CD14-positive monocyte (primary cell): ENCODE data around the gene RASD1. TPM values are rescaled to one million over a fixed set of nuclear protein-coding genes. Genes with fewer than 3 reads are reported as not detected.
A peak's percentile ranks its signal among the peaks of the same experiment; 100 is the strongest.

ENCODE experiments used
- DNase-seq, 3 donors: peaks; one replicate each; pipeline ENCODE4 v3.0.0-alpha.2; 2011 to 2022
- H2AFZ ChIP-seq: 2 replicates; pipeline ENCODE4 v1.6.0; 2012; ENCODE audit warnings: mild to moderate bottlenecking, low read depth, low read length, inconsistent platforms; ENCODE audit not compliant: insufficient read depth, poor library complexity, severe bottlenecking
- H3K27ac ChIP-seq, 2 donors: 1 replicate in 1 of 2; 2 replicates in 1 of 2; pipeline ENCODE4 v1.5.1; 2012 to 2013; ENCODE audit warnings: low read length in 2 of 2, control low read depth in 1 of 2, inconsistent platforms in 1 of 2, low read depth in 1 of 2, mild to moderate bottlenecking in 1 of 2
- H3K27me3 ChIP-seq, 2 donors: one replicate each; pipeline versions ENCODE4 v1.6.0 to v1.6.1; 2011 to 2013; ENCODE audit warnings: low read length in 2 of 2; ENCODE audit not compliant: control insufficient read depth in 2 of 2, insufficient read depth in 2 of 2
- H3K36me3 ChIP-seq, 2 donors: replicated peaks in 1 of 2; 1 replicate in 1 of 2; 2 replicates in 1 of 2; pipeline versions ENCODE4 v1.5.1 to v1.6.1; 2012 to 2013; ENCODE audit warnings: low read length in 2 of 2, control low read depth in 1 of 2, inconsistent platforms in 1 of 2, mild to moderate bottlenecking in 1 of 2; ENCODE audit not compliant: insufficient read depth in 2 of 2, control insufficient read depth in 1 of 2
- H3K4me1 ChIP-seq, 2 donors: 1 replicate in 1 of 2; 2 replicates in 1 of 2; pipeline versions ENCODE4 v1.5.1 to v1.6.1; 2012 to 2013; ENCODE audit warnings: low read length in 2 of 2, control low read depth in 1 of 2, inconsistent platforms in 1 of 2, mild to moderate bottlenecking in 1 of 2, moderate library complexity in 1 of 2; ENCODE audit not compliant: insufficient read depth in 2 of 2, control insufficient read depth in 1 of 2
- H3K4me2 ChIP-seq: replicated peaks from 2 replicates; pipeline ENCODE3; 2012; ENCODE audit warnings: low read length, moderate library complexity, mild to moderate bottlenecking; ENCODE audit not compliant: poor library complexity, severe bottlenecking; ENCODE audit errors: extremely low read depth
- H3K4me3 ChIP-seq, 3 experiments: fragments of 200-600 bp in 1 of 3; sonication (generic) in 1 of 3; replicated peaks in 1 of 3; 1 replicate in 2 of 3; 2 replicates in 1 of 3; pipeline ENCODE4 v1.5.1; 2011 to 2013; ENCODE audit warnings: low read length in 3 of 3, mild to moderate bottlenecking in 3 of 3, control low read depth in 2 of 3, low read depth in 2 of 3, inconsistent platforms in 1 of 3, moderate library complexity in 1 of 3
- H3K79me2 ChIP-seq: 2 replicates; pipeline ENCODE4 v1.6.0; 2012; ENCODE audit warnings: mild to moderate bottlenecking, control low read depth, inconsistent platforms, low read length, moderate library complexity; ENCODE audit not compliant: insufficient read depth
- H3K9ac ChIP-seq: 2 replicates; pipeline ENCODE4 v1.6.0; 2017; ENCODE audit warnings: low read length, mild to moderate bottlenecking; ENCODE audit not compliant: insufficient read depth, poor library complexity, severe bottlenecking
- H3K9me3 ChIP-seq, 2 donors: replicated peaks in 1 of 2; 1 replicate in 1 of 2; 2 replicates in 1 of 2; pipeline versions ENCODE4 v1.5.1 to v1.6.1; 2012 to 2013; ENCODE audit warnings: low read length in 2 of 2, control low read depth in 1 of 2; ENCODE audit not compliant: control insufficient read depth in 1 of 2, insufficient read depth in 1 of 2
- H4K20me1 ChIP-seq: 2 replicates; pipeline ENCODE4 v1.6.0; 2012; ENCODE audit warnings: mild to moderate bottlenecking, low read length, control low read depth, moderate library complexity; ENCODE audit not compliant: insufficient read depth
- H3K27ac Mint-ChIP-seq, 7 donors: one replicate each; pipeline ENCODE4 v1.8.0; 2020; ENCODE audit warnings: mild to moderate bottlenecking in 7 of 7, mixed read lengths in 7 of 7, moderate library complexity in 6 of 7, inconsistent platforms in 2 of 7
- H3K27me3 Mint-ChIP-seq, 3 donors: one replicate each; pipeline ENCODE4 v1.8.0; 2021 to 2022; ENCODE audit warnings: low read depth in 3 of 3, mild to moderate bottlenecking in 3 of 3, mixed read lengths in 3 of 3, moderate library complexity in 3 of 3, inconsistent platforms in 1 of 3
- H3K36me3 Mint-ChIP-seq, 2 donors: one replicate each; pipeline ENCODE4 v1.8.0; 2020; ENCODE audit warnings: mixed read lengths in 2 of 2, inconsistent platforms in 1 of 2, mild to moderate bottlenecking in 1 of 2
- H3K4me1 Mint-ChIP-seq: one replicate; pipeline ENCODE4 v1.8.0; 2020; ENCODE audit warnings: mild to moderate bottlenecking, mixed read lengths
- H3K4me3 Mint-ChIP-seq, 2 donors: one replicate each; pipeline ENCODE4 v1.8.0; 2020; ENCODE audit warnings: mild to moderate bottlenecking in 2 of 2, mixed read lengths in 2 of 2, moderate library complexity in 1 of 2
- H3K9me3 Mint-ChIP-seq, 7 donors: one replicate each; pipeline ENCODE4 v1.8.0; 2020 to 2022; ENCODE audit warnings: mixed read lengths in 7 of 7, mild to moderate bottlenecking in 6 of 7, moderate library complexity in 6 of 7, inconsistent platforms in 2 of 7
- CTCF ChIP-seq: fragments of 200-600 bp; IDR thresholded peaks from one replicate; pipeline ENCODE4 v1.8.0; 2022; ENCODE audit warnings: antibody characterized with exemption, mild to moderate bottlenecking
- WGBS: methylation state at CpG from one replicate; pipeline ENCODE4 v1.1.5; 2013; ENCODE audit warnings: missing lambda C conversion rate; ENCODE audit not compliant: insufficient coverage; 5-methylcytosine and 5-hydroxymethylcytosine counted together
- intact Hi-C, 2 donors: fragments of 100-400 bp; cut with micrococcal nuclease; formaldehyde crosslinking; loops; one replicate each; pipeline versions ENCODE4 v1.15.0 to v1.15.1; 2023
- polyA plus RNA-seq, 3 donors: library from polyadenylated mRNA; depleted of rRNA in 1 of 3; unstranded in 2 of 3; stranded (reverse) in 1 of 3; fragments of 300-500 nt in 2 of 3; fragments of >200 nt in 1 of 3; fragmentation: Illumina TruSeq in 2 of 3; gene quantifications; 1 replicate in 2 of 3; 2 replicates in 1 of 3; pipeline ENCODE4 v1.2.3, GENCODE V29; 2012 to 2021

Gene RASD1
- polyA plus RNA-seq, 3 donors, result 0.88 to 12.4 (median 1.3) TPM

DNA sequence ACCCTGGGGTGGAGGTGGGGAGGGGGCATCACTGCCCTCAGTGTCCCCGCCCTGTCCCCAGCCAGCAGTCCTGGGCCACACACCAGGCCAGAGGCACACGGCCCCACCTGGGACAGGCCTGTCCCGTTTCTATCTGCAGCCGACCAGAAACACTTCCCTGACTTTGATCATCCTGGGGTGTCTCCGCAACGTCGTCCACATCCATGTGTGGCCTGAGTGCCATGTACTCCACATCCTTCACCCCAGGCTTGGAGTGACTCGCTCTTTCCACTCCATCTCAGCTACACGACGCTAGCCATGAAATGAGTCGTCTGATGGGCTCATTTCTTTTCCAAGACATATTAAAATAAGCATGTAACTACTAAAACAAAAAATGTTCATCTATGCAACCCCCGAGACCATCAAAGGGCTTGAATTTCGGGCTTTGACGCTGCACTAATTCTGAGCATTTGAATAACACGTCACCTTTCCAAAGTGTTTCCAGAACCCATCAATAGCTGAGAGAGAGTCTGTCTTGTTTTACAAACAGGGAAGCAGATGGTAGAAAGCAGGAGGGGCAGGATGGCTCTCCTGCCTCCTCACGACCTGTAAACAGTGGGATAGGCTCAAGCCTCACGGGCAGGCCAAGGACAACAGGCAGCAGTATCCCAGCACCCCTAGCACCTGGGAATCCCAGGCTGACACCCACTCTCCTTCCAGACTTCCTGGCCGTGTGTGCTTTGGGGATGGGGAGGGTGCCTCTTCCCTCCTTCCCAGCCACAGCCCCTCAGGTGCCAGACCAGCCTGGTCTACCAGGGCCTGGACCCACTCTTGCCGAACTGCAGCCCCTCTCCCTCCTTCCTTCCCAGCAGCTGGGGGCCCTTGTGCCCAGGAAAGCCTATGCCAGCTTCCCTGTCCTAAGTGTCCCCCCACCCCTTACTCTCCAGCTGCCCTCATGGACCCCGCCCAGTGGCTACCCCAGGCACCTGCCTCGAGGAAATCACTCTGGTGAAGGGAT, 20.0 kb upstream of the RASD1 start:
- no peaks in the 10 kb centered on the region for H3K4me1 ChIP-seq
- no peak overlapping the region for H2AFZ ChIP-seq
- 92% methylated on average over 13 of the region's 21 CpGs for WGBS
- TF ChIP-seq CTCF, result no peak
- no peaks in the 10 kb centered on the region for H4K20me1 ChIP-seq
- H3K36me3 ChIP-seq, result no peaks in the 10 kb centered on the region
- H3K4me2 ChIP-seq, result no peak overlapping the region
- Mint-ChIP-seq H3K4me1 (no peaks in the 10 kb centered on the region), H3K36me3 (peaks cover 0 to 4% of the 10 kb centered on the region in 2 donors), H3K9me3 (no peaks in the 10 kb centered on the region), H3K27ac (no peak overlapping the region), H3K4me3 (no peak overlapping the region), H3K27me3 (peaks cover 0 to 2% (median 0%) of the 10 kb centered on the region in 3 donors)
- H3K27ac ChIP-seq, result no peak overlapping the region
- H3K9ac ChIP-seq, result no peak overlapping the region
- H3K4me3 ChIP-seq, result no peak overlapping the region
- no peaks in the 10 kb centered on the region for H3K79me2 ChIP-seq
- H3K27me3 ChIP-seq, result no peaks in the 10 kb centered on the region
- H3K9me3 ChIP-seq, result no peaks in the 10 kb centered on the region
- intact Hi-C loops, result no loop called here
- DNase-seq, result no peak

DNA sequence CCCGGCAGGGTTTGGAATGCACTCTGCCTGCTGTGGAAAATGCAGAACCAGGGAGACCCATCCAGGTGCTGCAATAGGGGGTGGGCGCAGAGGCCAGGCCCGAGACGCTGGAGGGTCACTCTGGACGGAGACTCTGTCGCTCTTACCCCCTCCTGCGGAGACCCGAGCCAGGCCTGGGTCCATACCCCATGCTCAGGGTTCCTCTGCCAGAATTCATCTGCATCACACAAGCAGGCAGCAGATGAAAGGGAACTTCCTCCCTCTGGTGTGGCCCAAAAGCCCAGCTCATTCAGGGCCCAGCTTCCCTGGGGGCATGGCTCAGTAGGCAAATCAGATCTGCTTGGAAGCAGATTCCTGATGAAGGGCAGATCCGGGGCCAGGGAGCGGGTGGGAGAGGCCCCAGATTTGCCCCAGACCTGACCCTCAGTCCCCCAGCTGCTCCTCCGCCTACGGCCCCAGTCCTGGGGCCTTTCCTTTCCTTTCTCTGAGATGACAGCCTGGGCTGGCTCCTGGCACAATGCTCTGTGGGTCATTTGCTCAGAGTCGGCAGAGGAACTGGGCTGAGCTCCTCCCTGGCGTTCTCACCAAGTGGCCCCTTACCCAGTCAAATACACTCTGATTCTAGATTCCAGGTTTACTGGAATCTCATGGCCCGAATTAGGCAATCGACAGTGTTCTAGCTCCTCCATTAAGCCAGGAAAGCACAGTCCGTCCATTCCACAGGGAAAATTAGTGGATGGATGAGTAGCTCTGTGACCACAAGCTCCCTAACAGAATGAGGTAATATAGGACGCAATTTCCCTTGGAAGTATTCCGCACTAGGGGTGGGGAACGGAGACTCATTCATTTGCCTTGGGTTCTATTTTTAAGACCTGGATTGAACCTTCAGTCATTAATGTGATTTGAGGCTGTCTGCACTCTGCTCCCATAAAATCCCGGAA, 19.1 kb upstream of the RASD1 start:
- no peak overlapping the region for H2AFZ ChIP-seq
- H3K36me3 ChIP-seq, result no peaks in the 10 kb centered on the region
- intact Hi-C loops, result no loop called here
- 91% methylated on average over 15 of the region's 21 CpGs for WGBS
- H3K4me2 ChIP-seq, result no peak overlapping the region
- no peaks in the 10 kb centered on the region for H3K79me2 ChIP-seq
- no peaks in the 10 kb centered on the region for H4K20me1 ChIP-seq
- peaks cover 0 to 2% of the 10 kb centered on the region in 2 donors for H3K36me3 Mint-ChIP-seq
- peaks cover 0 to 2% (median 2%) of the 10 kb centered on the region in 3 donors for H3K27me3 Mint-ChIP-seq
- H3K27ac ChIP-seq, result no peak overlapping the region
- H3K9me3 ChIP-seq, result no peaks in the 10 kb centered on the region
- H3K4me3 Mint-ChIP-seq, result no peak overlapping the region
- H3K4me1 Mint-ChIP-seq, result peaks cover 1% of the 10 kb centered on the region
- TF ChIP-seq CTCF, result no peak
- DNase-seq, result no peak
- peak overlapping the region in 1 of 7 donors; percentile 26 for H3K27ac Mint-ChIP-seq
- no peaks in the 10 kb centered on the region for H3K9me3 Mint-ChIP-seq
- no peaks in the 10 kb centered on the region for H3K4me1 ChIP-seq
- H3K4me3 ChIP-seq, result no peak overlapping the region
- H3K27me3 ChIP-seq, result no peaks in the 10 kb centered on the region
- no peak overlapping the region for H3K9ac ChIP-seq
